Measurements from ENCODE around the gene PLIN5.

GRCh38 chr19:4531562-4532165 is 3.4 kb downstream of the PLIN5 start:
- TF ChIP-seq CTCF (IDR thresholded peaks at IDR 0.05) (no peak), EP300 (IDR thresholded peaks at IDR 0.05) (no peak), POLR2A (IDR thresholded peaks at IDR 0.05) (no peak), POLR2AphosphoS5 (IDR thresholded peaks at IDR 0.05) (no peak)
